ENCODE results near the gene TEDC1. TPM values are rescaled to one million over a fixed set of nuclear protein-coding genes. Genes with fewer than 3 reads are reported as not detected.

Gene TEDC1
- total RNA-seq, 1 experiment from 2014 or later: 17.6 TPM

GRCh38 chr14:105468621-105469241, 22.3 kb upstream of the TEDC1 start:
- ChIA-PET CTCF (interaction anchor here (0.8 to 1.4 kb wide), 3 partner anchors 12 to 21 kb away, joined by 4 to 5 read pairs (median 4); no protein-coding TSS in a partner anchor), POLR2A (no interaction called here)
- Mint-ChIP-seq H3K36me3 (ENCODE audit: insufficient read depth, unreplicated experiment) (peaks cover 17% of the 10 kb centered on the region), H3K27me3 (ENCODE audit: insufficient read depth, unreplicated experiment) (no peaks in the 10 kb centered on the region), H3K4me1 (ENCODE audit: insufficient read depth, unreplicated experiment) (peaks cover 5% of the 10 kb centered on the region), H3K4me3 (ENCODE audit: unreplicated experiment) (no peak overlapping the region), H3K27ac (ENCODE audit: low read depth, unreplicated experiment) (no peak overlapping the region), H3K9me3 (ENCODE audit: unreplicated experiment) (no peaks in the 10 kb centered on the region)
- intact Hi-C loops (cut with micrococcal nuclease): no loop called here
- TF ChIP-seq CTCF (IDR thresholded peaks at IDR 0.05; ENCODE audit: unreplicated experiment): no peak
- BruUV-seq (replicated peaks): no TSS peak
- peak; percentile 37 for DNase-seq (ENCODE audit: unreplicated experiment)

- Mint-ChIP-seq H3K36me3 (ENCODE audit: insufficient read depth, unreplicated experiment) (peaks cover 14% of the 10 kb centered on the region), H3K27ac (ENCODE audit: low read depth, unreplicated experiment) (no peak overlapping the region), H3K27me3 (ENCODE audit: insufficient read depth, unreplicated experiment) (no peaks in the 10 kb centered on the region), H3K9me3 (ENCODE audit: unreplicated experiment) (no peaks in the 10 kb centered on the region), H3K4me3 (ENCODE audit: unreplicated experiment) (no peak overlapping the region), H3K4me1 (ENCODE audit: insufficient read depth, unreplicated experiment) (peaks cover 5% of the 10 kb centered on the region)
- DNase-seq (ENCODE audit: unreplicated experiment): no peak
- no TSS peak for BruUV-seq (replicated peaks)
- intact Hi-C loops (cut with micrococcal nuclease): no loop called here
- ChIA-PET POLR2A (interaction anchor here (1.2 kb wide), 1 partner anchor 20 kb away, joined by 3 read pairs; no protein-coding TSS in a partner anchor), CTCF (interaction anchor here (0.6 to 1.4 kb wide), 2 partner anchors 20 to 571 kb away, joined by 3 to 5 read pairs; no protein-coding TSS in a partner anchor)
- TF ChIP-seq CTCF (IDR thresholded peaks at IDR 0.05; ENCODE audit: unreplicated experiment): no peak
Observed at GRCh38 chr14:105469456-105470349, 21.3 kb upstream of the TEDC1 start.

- ChIA-PET CTCF (interaction anchor here (0.5 to 1.5 kb wide), 4 partner anchors 10 to 572 kb away, joined by 3 to 5 read pairs (median 4); no protein-coding TSS in a partner anchor), POLR2A (interaction anchor here (0.7 to 1.2 kb wide), 2 partner anchors 19 to 296 kb away, joined by 3 read pairs; no protein-coding TSS in a partner anchor)
- BruUV-seq (replicated peaks): no TSS peak
- no peaks in the 10 kb centered on the region for H3K9me3 Mint-ChIP-seq (ENCODE audit: unreplicated experiment)
- no peak overlapping the region for H3K4me3 Mint-ChIP-seq (ENCODE audit: unreplicated experiment)
- TF ChIP-seq CTCF (IDR thresholded peaks at IDR 0.05; ENCODE audit: unreplicated experiment): no peak
- H3K4me1 Mint-ChIP-seq (ENCODE audit: insufficient read depth, unreplicated experiment): peaks cover 5% of the 10 kb centered on the region
- H3K27me3 Mint-ChIP-seq (ENCODE audit: insufficient read depth, unreplicated experiment): no peaks in the 10 kb centered on the region
- H3K36me3 Mint-ChIP-seq (ENCODE audit: insufficient read depth, unreplicated experiment): peaks cover 14% of the 10 kb centered on the region
- intact Hi-C loops (cut with micrococcal nuclease): no loop called here
- H3K27ac Mint-ChIP-seq (ENCODE audit: low read depth, unreplicated experiment): no peak overlapping the region
- DNase-seq (ENCODE audit: unreplicated experiment): no peak
Observed at GRCh38 chr14:105470350-105471296, 20.4 kb upstream of the TEDC1 start.
